Measurements from ENCODE around the gene SVIL.

DNA sequence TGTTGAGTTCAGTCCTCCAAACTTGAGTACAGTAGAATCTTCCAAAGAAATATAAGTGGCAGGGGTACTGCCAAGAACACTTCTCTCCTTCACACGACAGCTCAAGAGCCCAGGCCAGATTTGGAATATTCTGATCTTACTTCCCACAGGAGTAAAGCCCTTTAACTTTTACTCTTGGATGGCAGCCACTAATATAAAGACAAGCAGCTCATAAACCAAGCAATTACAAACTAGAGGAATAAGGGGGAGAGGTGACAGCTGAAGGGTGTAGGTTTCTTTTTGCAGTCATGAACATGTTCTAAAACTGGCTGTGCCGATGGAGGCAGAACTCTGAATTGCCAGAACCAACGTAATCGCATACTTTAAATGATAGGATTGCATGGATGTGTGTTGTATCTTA is 74.8 kb downstream of the SVIL start:
- TF ChIP-seq ZNF274 (IDR thresholded peaks at IDR 0.05; ENCODE audit: low read depth, low read length) = no peak
- TF ChIP-seq YY1 (IDR thresholded peaks at IDR 0.05; ENCODE audit: insufficient read depth, insufficient read length) = no peak
